AG08396 (cell line): ENCODE data around the gene DNAJC16.

Experiments used
- DNase-seq: peaks from one replicate; pipeline ENCODE4 v3.0.0; 2012; ENCODE audit warnings: low spot score, mixed read lengths

DNAJC16 gene

DNA sequence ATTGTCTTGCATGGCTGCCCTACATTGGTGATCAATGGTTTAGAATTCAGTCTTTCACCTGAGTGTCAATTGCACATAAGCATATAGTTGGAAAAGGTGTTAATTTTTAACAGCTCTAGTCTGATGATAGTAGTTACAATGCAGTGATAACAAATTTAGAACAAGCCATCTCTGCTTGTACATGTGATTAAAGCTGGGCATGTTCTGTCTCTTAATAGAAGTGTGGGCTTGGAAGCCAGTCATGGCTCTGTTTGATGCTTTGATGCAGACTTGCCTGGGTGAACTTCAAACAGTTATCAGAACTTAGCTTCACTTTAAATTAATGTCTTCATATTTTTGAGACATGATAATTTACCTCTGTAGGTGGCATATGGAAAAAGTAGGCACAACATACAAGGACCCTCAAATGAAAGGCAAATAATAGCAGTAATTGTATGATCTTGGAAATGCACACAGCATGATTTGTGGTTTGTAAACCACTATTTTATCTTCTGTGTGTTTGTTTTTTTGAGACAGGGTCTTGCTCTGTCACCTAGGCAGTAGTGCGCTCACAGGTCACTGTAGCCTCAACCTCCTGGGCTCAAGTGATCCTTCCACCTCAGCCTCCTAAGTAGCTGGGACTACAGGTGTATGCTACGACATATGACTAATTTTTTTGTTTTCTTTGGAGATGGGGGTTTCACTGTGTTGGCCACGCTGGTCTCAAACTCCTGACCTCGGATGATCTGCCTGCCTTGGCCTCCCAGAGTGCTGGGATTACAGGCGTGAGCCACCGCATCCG is 94.4 kb downstream of the DNAJC16 start:
- DNase-seq = no peak

DNA sequence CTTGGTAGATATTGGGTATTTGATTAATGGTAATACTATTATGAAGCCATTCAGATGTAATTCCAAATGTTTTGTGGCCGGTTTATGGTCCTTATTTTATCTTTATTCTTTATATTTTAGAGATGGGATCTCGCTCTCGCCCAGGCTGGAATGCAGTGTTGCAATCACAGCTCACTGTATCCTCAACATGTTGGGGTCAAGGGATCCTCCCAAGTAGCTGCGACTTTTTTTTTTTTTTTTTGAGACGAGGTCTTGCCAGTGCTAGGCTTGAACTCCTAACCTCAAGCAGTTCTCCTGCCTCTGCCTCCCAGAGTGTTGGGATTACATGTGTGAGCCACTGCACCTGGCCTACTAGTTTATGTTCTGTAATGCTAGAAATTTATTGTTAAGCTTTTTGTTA is 95.3 kb downstream of the DNAJC16 start:
- DNase-seq = no peak

DNA sequence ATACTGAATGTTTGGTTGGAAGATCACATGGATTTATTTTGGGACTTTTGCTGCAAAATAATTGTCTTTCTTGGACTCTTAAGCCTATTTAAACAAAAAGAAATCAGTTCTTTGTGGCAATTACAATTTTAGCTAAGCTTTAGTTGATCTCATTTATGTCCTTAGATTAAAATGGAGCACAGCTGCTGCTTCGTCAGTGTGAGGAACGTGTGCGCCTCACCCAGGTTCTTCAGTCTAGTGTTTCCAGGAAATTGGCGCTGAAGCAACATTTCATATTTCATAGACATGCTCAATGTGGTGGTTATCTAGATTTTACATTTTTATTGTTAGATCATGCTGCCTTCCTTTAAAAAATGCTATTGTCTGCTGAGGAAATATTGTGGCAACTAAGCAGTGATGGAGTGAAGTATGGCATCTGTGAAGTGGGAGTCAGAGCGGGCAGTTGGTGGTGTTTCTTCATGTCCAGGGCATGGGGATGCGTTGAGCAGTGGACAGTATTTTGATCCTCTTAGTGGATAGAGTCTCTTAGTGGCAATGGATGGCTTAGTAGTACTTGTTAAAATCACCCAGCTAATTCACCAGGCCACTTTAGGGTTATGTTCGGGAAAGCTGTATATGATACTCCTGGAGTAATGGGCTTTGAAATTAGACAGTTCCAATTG is 96.2 kb downstream of the DNAJC16 start:
- no peak for DNase-seq

- no peak for DNase-seq
Observed at GRCh38 chr1:15623435-15623834, 96.8 kb downstream of the DNAJC16 start.

DNA sequence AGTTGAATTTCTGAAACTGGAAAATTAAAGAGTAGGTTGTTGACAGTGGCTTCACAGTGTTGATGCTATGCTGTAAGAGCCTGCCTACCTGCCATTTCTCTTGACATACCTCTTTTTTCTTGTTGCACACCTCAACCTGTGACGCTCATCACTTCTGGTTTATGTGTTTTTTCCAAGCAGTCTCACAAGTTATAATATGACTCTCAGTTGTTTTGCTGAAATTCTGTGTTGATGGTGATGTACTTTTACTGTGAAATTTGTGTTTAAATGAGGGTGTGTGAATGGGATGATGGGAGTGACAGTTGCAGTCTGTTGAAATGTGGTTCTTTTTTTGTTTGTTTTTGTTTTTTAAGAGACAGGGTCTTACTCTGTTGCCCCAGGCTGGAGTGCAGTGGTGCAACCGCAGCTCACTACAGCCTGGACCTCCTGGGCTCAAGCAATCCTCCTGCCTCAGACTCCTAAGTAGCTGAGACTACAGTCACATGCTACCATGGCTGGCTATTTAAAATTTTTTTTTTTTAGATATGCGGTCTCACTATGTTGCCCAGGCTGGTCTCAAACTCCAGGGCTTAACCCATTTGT is 97.6 kb downstream of the DNAJC16 start:
- DNase-seq = no peak

GRCh38 chr1:15625056-15625917 is 98.6 kb downstream of the DNAJC16 start:
- no peak for DNase-seq
